Astrocyte (in vitro differentiated cells and primary cell): ENCODE data around the gene WTAP. TPM values are rescaled to one million over a fixed set of nuclear protein-coding genes. Genes with fewer than 3 reads are reported as not detected.

ENCODE experiments used
- DNase-seq: peaks from one replicate; pipeline ENCODE4 v3.0.0-alpha.2; 2010; ENCODE audit warnings: low read depth
- FAIRE-seq: peaks from 2 replicates; lab custom pipeline; 2011; peaks lifted over from hg19 to GRCh38; lab: Jason Lieb, UNC
- H2AFZ ChIP-seq: 2 replicates; pipeline ENCODE4 v1.6.0; 2012; ENCODE audit warnings: low read depth, low read length, inconsistent platforms
- H3K27ac ChIP-seq: 2 replicates; pipeline ENCODE4 v1.5.1; 2011; ENCODE audit warnings: low read depth, low read length, inconsistent platforms
- H3K27me3 ChIP-seq: 2 replicates; pipeline ENCODE4 v1.6.0; 2011; ENCODE audit warnings: low read length, inconsistent platforms; ENCODE audit not compliant: insufficient read depth
- H3K36me3 ChIP-seq: 2 replicates; pipeline ENCODE4 v1.5.1; 2011; ENCODE audit warnings: low read length, inconsistent platforms; ENCODE audit not compliant: insufficient read depth
- H3K4me1 ChIP-seq: 2 replicates; pipeline ENCODE4 v1.5.1; 2011; ENCODE audit warnings: low read length, inconsistent platforms; ENCODE audit not compliant: insufficient read depth
- H3K4me2 ChIP-seq: 2 replicates; pipeline ENCODE4 v1.6.0; 2012; ENCODE audit warnings: low read length, inconsistent platforms
- H3K4me3 ChIP-seq: 2 replicates; pipeline ENCODE4 v1.5.1; 2011; ENCODE audit warnings: low read depth, mild to moderate bottlenecking, low read length, inconsistent platforms; ENCODE audit not compliant: insufficient read depth
- H3K79me2 ChIP-seq: 2 replicates; pipeline ENCODE4 v1.6.0; 2012; ENCODE audit warnings: mild to moderate bottlenecking, low read length, inconsistent platforms; ENCODE audit not compliant: insufficient read depth
- H3K9ac ChIP-seq: 2 replicates; pipeline ENCODE4 v1.6.0; 2012; ENCODE audit warnings: mild to moderate bottlenecking, low read length, inconsistent platforms
- H3K9me3 ChIP-seq: 2 replicates; pipeline ENCODE4 v1.5.1; 2012; ENCODE audit warnings: low read depth, mild to moderate bottlenecking, low read length, inconsistent platforms; ENCODE audit not compliant: insufficient read depth
- H4K20me1 ChIP-seq: 2 replicates; pipeline ENCODE4 v1.6.0; 2012; ENCODE audit warnings: low read length, inconsistent platforms; ENCODE audit not compliant: insufficient read depth
- H3K27ac Mint-ChIP-seq: one replicate; pipeline ENCODE4 v1.8.0; 2021; ENCODE audit warnings: mild to moderate bottlenecking, mixed read lengths; ENCODE audit not compliant: unreplicated experiment
- H3K27me3 Mint-ChIP-seq: one replicate; pipeline ENCODE4 v1.8.0; 2021; ENCODE audit warnings: low read depth, mixed read lengths; ENCODE audit not compliant: unreplicated experiment
- H3K36me3 Mint-ChIP-seq: one replicate; pipeline ENCODE4 v1.8.0; 2021; ENCODE audit warnings: low read depth, mixed read lengths; ENCODE audit not compliant: unreplicated experiment
- H3K4me1 Mint-ChIP-seq: one replicate; pipeline ENCODE4 v1.8.0; 2021; ENCODE audit warnings: low read depth, mixed read lengths; ENCODE audit not compliant: unreplicated experiment
- H3K4me3 Mint-ChIP-seq: one replicate; pipeline ENCODE4 v1.8.0; 2021; ENCODE audit warnings: mild to moderate bottlenecking, moderate library complexity, mixed read lengths; ENCODE audit not compliant: unreplicated experiment
- H3K9me3 Mint-ChIP-seq: one replicate; pipeline ENCODE4 v1.8.0; 2021; ENCODE audit warnings: mild to moderate bottlenecking, mixed read lengths; ENCODE audit not compliant: unreplicated experiment
- EZH2 ChIP-seq: IDR thresholded peaks from 2 replicates; pipeline ENCODE4 v1.6.1; 2012; ENCODE audit warnings: mild to moderate bottlenecking, low read length, inconsistent platforms; ENCODE audit not compliant: insufficient read depth
- total RNA-seq: library from RNA; stranded (reverse); gene quantifications from 2 replicates; pipeline ENCODE4 v1.2.1, GENCODE V29; 2021
- TF ChIP-seq, protein P1 (sequence below): IDR thresholded peaks from 2 replicates; pipeline ENCODE4 v1.5.1; 2011; ENCODE audit warnings: low read depth, mild to moderate bottlenecking, inconsistent platforms, low read length, moderate library complexity; ENCODE audit not compliant: insufficient read depth

The WTAP gene
- total RNA-seq, 1 donor from 2014 or later = 93.8 TPM

DNA sequence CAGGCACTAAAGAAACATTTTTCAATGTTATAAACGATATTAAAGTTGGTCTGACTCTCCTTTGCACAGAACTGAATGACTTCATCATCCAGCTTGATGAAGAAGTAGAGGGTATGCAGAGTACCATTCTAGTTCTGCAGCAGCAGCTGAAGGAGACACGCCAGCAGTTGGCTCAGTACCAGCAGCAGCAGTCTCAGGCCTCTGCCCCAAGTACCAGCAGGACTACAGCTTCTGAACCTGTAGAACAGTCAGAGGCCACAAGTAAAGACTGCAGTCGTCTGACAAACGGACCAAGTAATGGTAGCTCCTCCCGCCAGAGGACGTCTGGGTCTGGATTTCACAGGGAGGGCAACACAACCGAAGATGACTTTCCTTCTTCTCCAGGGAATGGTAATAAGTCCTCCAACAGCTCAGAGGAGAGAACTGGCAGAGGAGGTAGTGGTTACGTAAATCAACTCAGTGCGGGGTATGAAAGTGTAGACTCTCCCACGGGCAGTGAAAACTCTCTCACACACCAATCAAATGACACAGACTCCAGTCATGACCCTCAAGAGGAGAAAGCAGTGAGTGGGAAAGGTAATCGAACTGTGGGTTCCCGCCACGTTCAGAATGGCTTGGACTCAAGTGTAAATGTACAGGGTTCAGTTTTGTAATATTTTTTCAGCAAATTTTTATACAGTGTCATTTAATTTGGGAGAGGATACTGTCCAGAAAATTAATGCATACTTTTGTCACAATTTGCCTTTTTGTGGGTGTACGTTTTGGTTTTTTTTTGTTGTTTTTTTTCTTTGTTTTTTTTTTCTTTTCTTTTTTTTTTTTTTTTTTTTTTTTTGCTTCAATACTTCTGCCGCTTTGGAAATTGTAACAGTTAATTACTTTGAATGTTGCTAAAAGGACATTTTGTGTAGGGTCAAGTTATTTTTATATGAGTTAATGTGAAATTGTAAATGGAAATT lies 27.9 kb downstream of the WTAP start:
- peak overlapping the region; percentile 28 for H3K27ac Mint-ChIP-seq
- TF ChIP-seq EZH2 = no peak
- TF ChIP-seq, protein P1, sequence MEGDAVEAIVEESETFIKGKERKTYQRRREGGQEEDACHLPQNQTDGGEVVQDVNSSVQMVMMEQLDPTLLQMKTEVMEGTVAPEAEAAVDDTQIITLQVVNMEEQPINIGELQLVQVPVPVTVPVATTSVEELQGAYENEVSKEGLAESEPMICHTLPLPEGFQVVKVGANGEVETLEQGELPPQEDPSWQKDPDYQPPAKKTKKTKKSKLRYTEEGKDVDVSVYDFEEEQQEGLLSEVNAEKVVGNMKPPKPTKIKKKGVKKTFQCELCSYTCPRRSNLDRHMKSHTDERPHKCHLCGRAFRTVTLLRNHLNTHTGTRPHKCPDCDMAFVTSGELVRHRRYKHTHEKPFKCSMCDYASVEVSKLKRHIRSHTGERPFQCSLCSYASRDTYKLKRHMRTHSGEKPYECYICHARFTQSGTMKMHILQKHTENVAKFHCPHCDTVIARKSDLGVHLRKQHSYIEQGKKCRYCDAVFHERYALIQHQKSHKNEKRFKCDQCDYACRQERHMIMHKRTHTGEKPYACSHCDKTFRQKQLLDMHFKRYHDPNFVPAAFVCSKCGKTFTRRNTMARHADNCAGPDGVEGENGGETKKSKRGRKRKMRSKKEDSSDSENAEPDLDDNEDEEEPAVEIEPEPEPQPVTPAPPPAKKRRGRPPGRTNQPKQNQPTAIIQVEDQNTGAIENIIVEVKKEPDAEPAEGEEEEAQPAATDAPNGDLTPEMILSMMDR = no peak
- FAIRE-seq = no peak
- H3K4me3 Mint-ChIP-seq = no peak overlapping the region
- Histone ChIP-seq H3K27ac (no peak overlapping the region), H3K79me2 (peaks cover 24% of the 10 kb centered on the region), H3K4me2 (no peak overlapping the region), H3K27me3 (no peaks in the 10 kb centered on the region), H4K20me1 (peaks cover 25% of the 10 kb centered on the region), H2AFZ (no peak overlapping the region), H3K36me3 (peaks cover 56% of the 10 kb centered on the region), H3K4me3 (no peak overlapping the region), H3K9me3 (no peaks in the 10 kb centered on the region), H3K9ac (no peak overlapping the region), H3K4me1 (peaks cover 19% of the 10 kb centered on the region)
- H3K27me3 Mint-ChIP-seq = no peaks in the 10 kb centered on the region
- H3K36me3 Mint-ChIP-seq = peaks cover 17% of the 10 kb centered on the region
- peaks cover 22% of the 10 kb centered on the region for H3K4me1 Mint-ChIP-seq
- DNase-seq = no peak
- H3K9me3 Mint-ChIP-seq = no peaks in the 10 kb centered on the region

DNA sequence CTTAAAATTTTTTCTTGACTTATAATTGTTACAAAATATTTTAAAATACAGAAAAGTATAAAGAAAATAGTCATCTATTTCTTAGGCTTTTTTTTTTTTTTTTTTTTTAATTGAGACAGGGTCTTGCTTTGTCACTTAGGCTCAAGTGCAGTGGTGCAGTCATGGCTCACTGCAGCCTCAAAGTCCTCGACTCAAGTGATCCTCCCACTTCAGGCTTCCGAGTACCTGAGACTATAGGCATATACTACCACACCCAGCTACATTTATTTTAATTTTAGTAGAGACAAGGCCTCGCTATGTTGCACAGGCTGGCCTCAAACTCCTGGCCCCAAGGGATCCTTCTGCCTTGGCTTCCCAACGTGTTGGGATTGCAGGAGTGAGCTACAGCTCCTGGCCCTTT lies 29.2 kb downstream of the WTAP start:
- no peaks in the 10 kb centered on the region for H3K27me3 ChIP-seq
- no peak overlapping the region for H3K4me2 ChIP-seq
- H4K20me1 ChIP-seq = peaks cover 21% of the 10 kb centered on the region
- H3K79me2 ChIP-seq = peaks cover 17% of the 10 kb centered on the region
- no peak overlapping the region for H2AFZ ChIP-seq
- Mint-ChIP-seq H3K4me3 (no peak overlapping the region), H3K27ac (peak overlapping the region; percentile 9), H3K4me1 (peaks cover 33% of the 10 kb centered on the region), H3K9me3 (no peaks in the 10 kb centered on the region), H3K27me3 (no peaks in the 10 kb centered on the region), H3K36me3 (peaks cover 20% of the 10 kb centered on the region)
- no peak for FAIRE-seq
- no peak for DNase-seq
- no peak overlapping the region for H3K27ac ChIP-seq
- H3K36me3 ChIP-seq = peaks cover 53% of the 10 kb centered on the region
- H3K9me3 ChIP-seq = no peaks in the 10 kb centered on the region
- no peak overlapping the region for H3K9ac ChIP-seq
- no peak for TF ChIP-seq EZH2
- TF ChIP-seq, protein P1 = no peak
- no peak overlapping the region for H3K4me3 ChIP-seq
- H3K4me1 ChIP-seq = peaks cover 32% of the 10 kb centered on the region
